Neural progenitor cell (in vitro differentiated cells): ENCODE data around the gene TMEM204. TPM values are rescaled to one million over a fixed set of nuclear protein-coding genes. Genes with fewer than 3 reads are reported as not detected.

Experiments
- DNase-seq: peaks from one replicate; pipeline ENCODE4 v3.0.0-alpha.2; 2016; ENCODE audit warnings: low spot score
- H2AFZ ChIP-seq: fragments of 200-600 bp; sonication (generic); replicated peaks from 2 replicates; pipeline ENCODE4 v1.6.1; 2016; ENCODE audit warnings: antibody characterized with exemption
- H3F3A ChIP-seq: fragments of 200-600 bp; sonication (generic); 2 replicates; pipeline ENCODE4 v1.6.1; 2016; ENCODE audit warnings: antibody characterized with exemption, low read depth
- H3K27ac ChIP-seq: fragments of 200-600 bp; sonication (generic); 2 replicates; pipeline ENCODE4 v1.5.1; 2016; ENCODE audit warnings: mild to moderate bottlenecking
- H3K27me3 ChIP-seq: fragments of 200-600 bp; sonication (generic); 2 replicates; pipeline ENCODE4 v1.6.1; 2016; ENCODE audit warnings: mild to moderate bottlenecking, moderate library complexity
- H3K36me3 ChIP-seq: fragments of 200-600 bp; sonication (generic); 2 replicates; pipeline ENCODE4 v1.5.1; 2016
- H3K4me1 ChIP-seq: fragments of 200-600 bp; sonication (generic); 2 replicates; pipeline ENCODE4 v1.6.1; 2016; ENCODE audit warnings: mixed run types
- H3K4me2 ChIP-seq: fragments of 200-600 bp; sonication (generic); 2 replicates; pipeline ENCODE4 v1.6.1; 2016
- H3K4me3 ChIP-seq: fragments of 200-600 bp; sonication (generic); 2 replicates; pipeline ENCODE4 v1.5.1; 2016
- H3K79me2 ChIP-seq: fragments of 200-600 bp; sonication (generic); 2 replicates; pipeline ENCODE4 v1.6.1; 2016; ENCODE audit warnings: low read depth
- H3K9ac ChIP-seq: fragments of 200-600 bp; sonication (generic); 2 replicates; pipeline ENCODE4 v1.6.1; 2016
- H3K9me3 ChIP-seq: fragments of 200-600 bp; sonication (generic); 2 replicates; pipeline ENCODE4 v1.5.1; 2016; ENCODE audit warnings: low read depth
- H4K20me1 ChIP-seq: fragments of 200-600 bp; sonication (generic); 2 replicates; pipeline ENCODE4 v1.6.1; 2016; ENCODE audit warnings: low read depth
- H3K27ac Mint-ChIP-seq: 3 replicates; pipeline ENCODE4 v1.8.0; 2021; ENCODE audit warnings: mixed read lengths
- H3K27me3 Mint-ChIP-seq: 2 replicates; pipeline ENCODE4 v1.8.0; 2022; ENCODE audit warnings: low read depth, mild to moderate bottlenecking, inconsistent platforms, moderate library complexity, mixed read lengths; ENCODE audit not compliant: insufficient read depth
- H3K36me3 Mint-ChIP-seq: 3 replicates; pipeline ENCODE4 v1.8.0; 2021; ENCODE audit warnings: mixed read lengths
- H3K4me1 Mint-ChIP-seq: 3 replicates; pipeline ENCODE4 v1.8.0; 2021; ENCODE audit warnings: mixed read lengths
- H3K4me3 Mint-ChIP-seq: 3 replicates; pipeline ENCODE4 v1.8.0; 2021; ENCODE audit warnings: mild to moderate bottlenecking, moderate library complexity, mixed read lengths
- H3K9me3 Mint-ChIP-seq: 3 replicates; pipeline ENCODE4 v1.8.0; 2020; ENCODE audit warnings: mixed read lengths
- CTCF ChIP-seq: fragments of 200-600 bp; sonication (generic); IDR thresholded peaks from 2 replicates; pipeline ENCODE4 v1.5.1; 2017; ENCODE audit warnings: antibody characterized with exemption, mild to moderate bottlenecking
- EZH2 ChIP-seq: fragments of 200-600 bp; sonication (generic); IDR thresholded peaks from 2 replicates; pipeline ENCODE4 v1.6.1; 2017; ENCODE audit warnings: antibody characterized with exemption, mild to moderate bottlenecking, moderate library complexity
- EZH2phosphoT487 ChIP-seq: fragments of 200-600 bp; sonication (generic); IDR thresholded peaks from 2 replicates; pipeline ENCODE4 v1.6.1; 2017; ENCODE audit warnings: antibody characterized with exemption
- total RNA-seq: library from RNA; depleted of rRNA; stranded (reverse); fragments of >200 nt; gene quantifications from 2 replicates; pipeline ENCODE4 v1.2.3, GENCODE V29; 2015; ENCODE audit warnings: low replicate concordance

TMEM204 gene
- total RNA-seq, 1 donor from 2014 or later = not detected

GRCh38 chr16:1496464-1496863 lies 37.0 kb upstream of the TMEM204 start:
- Mint-ChIP-seq H3K36me3 (peaks cover 2% of the 10 kb centered on the region), H3K27ac (no peak overlapping the region), H3K9me3 (no peaks in the 10 kb centered on the region), H3K4me3 (no peak overlapping the region), H3K4me1 (peaks cover 7% of the 10 kb centered on the region), H3K27me3 (no peaks in the 10 kb centered on the region)
- DNase-seq = no peak
- TF ChIP-seq EZH2 = no peak
- TF ChIP-seq CTCF = no peak
- no peak for TF ChIP-seq EZH2phosphoT487
- H3K27me3 ChIP-seq = no peaks in the 10 kb centered on the region
- no peak overlapping the region for H3K27ac ChIP-seq
- no peak overlapping the region for H3K4me3 ChIP-seq
- H3K4me2 ChIP-seq = no peak overlapping the region
- H3K9me3 ChIP-seq = no peaks in the 10 kb centered on the region
- peaks cover 12% of the 10 kb centered on the region for H4K20me1 ChIP-seq
- peaks cover 23% of the 10 kb centered on the region for H3K79me2 ChIP-seq
- no peak overlapping the region for H2AFZ ChIP-seq
- peaks cover 10% of the 10 kb centered on the region for H3K4me1 ChIP-seq
- H3K36me3 ChIP-seq = no peaks in the 10 kb centered on the region
- H3F3A ChIP-seq = peaks cover 11% of the 10 kb centered on the region
- no peak overlapping the region for H3K9ac ChIP-seq

- H3K27me3 ChIP-seq = no peaks in the 10 kb centered on the region
- TF ChIP-seq EZH2 = no peak
- no peak for TF ChIP-seq CTCF
- TF ChIP-seq EZH2phosphoT487 = no peak
- no peak overlapping the region for H2AFZ ChIP-seq
- H3K27ac ChIP-seq = no peak overlapping the region
- Mint-ChIP-seq H3K4me3 (no peak overlapping the region), H3K36me3 (peaks cover 2% of the 10 kb centered on the region), H3K27me3 (no peaks in the 10 kb centered on the region), H3K4me1 (peaks cover 7% of the 10 kb centered on the region), H3K27ac (no peak overlapping the region), H3K9me3 (no peaks in the 10 kb centered on the region)
- peaks cover 10% of the 10 kb centered on the region for H3K4me1 ChIP-seq
- no peak overlapping the region for H3K9ac ChIP-seq
- no peak overlapping the region for H3K4me2 ChIP-seq
- H3K79me2 ChIP-seq = peaks cover 23% of the 10 kb centered on the region
- no peaks in the 10 kb centered on the region for H3K36me3 ChIP-seq
- no peak for DNase-seq
- no peak overlapping the region for H3K4me3 ChIP-seq
- no peaks in the 10 kb centered on the region for H3K9me3 ChIP-seq
- H4K20me1 ChIP-seq = peaks cover 12% of the 10 kb centered on the region
- H3F3A ChIP-seq = peaks cover 11% of the 10 kb centered on the region
Measured at GRCh38 chr16:1497014-1497598, 36.4 kb upstream of the TMEM204 start.

GRCh38 chr16:1498899-1499676 lies 34.4 kb upstream of the TMEM204 start:
- H3K4me3 ChIP-seq = no peak overlapping the region
- Mint-ChIP-seq H3K36me3 (peaks cover 9% of the 10 kb centered on the region), H3K27me3 (no peaks in the 10 kb centered on the region), H3K4me3 (no peak overlapping the region), H3K4me1 (no peaks in the 10 kb centered on the region), H3K27ac (no peak overlapping the region), H3K9me3 (no peaks in the 10 kb centered on the region)
- DNase-seq = no peak
- H3K4me1 ChIP-seq = peaks cover 2% of the 10 kb centered on the region
- H3K9me3 ChIP-seq = no peaks in the 10 kb centered on the region
- H3K79me2 ChIP-seq = peaks cover 15% of the 10 kb centered on the region
- H3K36me3 ChIP-seq = no peaks in the 10 kb centered on the region
- no peaks in the 10 kb centered on the region for H3K27me3 ChIP-seq
- no peak overlapping the region for H3K4me2 ChIP-seq
- no peaks in the 10 kb centered on the region for H3F3A ChIP-seq
- no peak overlapping the region for H3K27ac ChIP-seq
- TF ChIP-seq CTCF = no peak
- TF ChIP-seq EZH2phosphoT487 = no peak
- no peak for TF ChIP-seq EZH2
- peaks cover 8% of the 10 kb centered on the region for H4K20me1 ChIP-seq
- no peak overlapping the region for H3K9ac ChIP-seq
- H2AFZ ChIP-seq = no peak overlapping the region
